ENCODE data around the gene BMP5.

DNA sequence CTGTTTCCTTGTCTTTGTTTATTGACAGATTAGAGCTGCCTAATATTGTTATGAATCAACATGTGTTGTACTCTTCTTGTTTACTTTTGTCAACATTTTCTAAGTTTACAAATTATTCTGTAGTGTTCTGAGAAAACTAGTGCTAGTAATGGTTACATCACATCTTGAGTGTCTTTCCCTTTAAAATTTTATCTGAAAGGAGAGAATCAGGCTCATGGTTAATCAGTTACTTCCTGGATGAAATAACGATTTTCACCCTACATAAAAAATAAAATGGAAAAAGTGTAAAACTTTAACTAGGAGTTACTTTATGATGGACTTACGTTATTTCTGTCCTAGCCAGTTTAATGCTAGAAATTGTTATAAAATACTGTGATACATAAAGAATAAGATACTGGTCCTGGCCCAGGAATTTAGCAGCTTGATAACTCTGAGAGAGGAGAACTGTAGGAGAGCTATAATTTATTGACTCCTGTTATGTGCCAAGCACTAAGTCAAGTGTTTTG lies 26.4 kb upstream of the BMP5 start:
- TF ChIP-seq, protein P1, sequence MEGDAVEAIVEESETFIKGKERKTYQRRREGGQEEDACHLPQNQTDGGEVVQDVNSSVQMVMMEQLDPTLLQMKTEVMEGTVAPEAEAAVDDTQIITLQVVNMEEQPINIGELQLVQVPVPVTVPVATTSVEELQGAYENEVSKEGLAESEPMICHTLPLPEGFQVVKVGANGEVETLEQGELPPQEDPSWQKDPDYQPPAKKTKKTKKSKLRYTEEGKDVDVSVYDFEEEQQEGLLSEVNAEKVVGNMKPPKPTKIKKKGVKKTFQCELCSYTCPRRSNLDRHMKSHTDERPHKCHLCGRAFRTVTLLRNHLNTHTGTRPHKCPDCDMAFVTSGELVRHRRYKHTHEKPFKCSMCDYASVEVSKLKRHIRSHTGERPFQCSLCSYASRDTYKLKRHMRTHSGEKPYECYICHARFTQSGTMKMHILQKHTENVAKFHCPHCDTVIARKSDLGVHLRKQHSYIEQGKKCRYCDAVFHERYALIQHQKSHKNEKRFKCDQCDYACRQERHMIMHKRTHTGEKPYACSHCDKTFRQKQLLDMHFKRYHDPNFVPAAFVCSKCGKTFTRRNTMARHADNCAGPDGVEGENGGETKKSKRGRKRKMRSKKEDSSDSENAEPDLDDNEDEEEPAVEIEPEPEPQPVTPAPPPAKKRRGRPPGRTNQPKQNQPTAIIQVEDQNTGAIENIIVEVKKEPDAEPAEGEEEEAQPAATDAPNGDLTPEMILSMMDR (IDR thresholded peaks at IDR 0.05 in 2 of 3, conservative IDR thresholded peaks at IDR 0.05 in 1 of 3; ENCODE audit: insufficient read depth in 2 of 3, low read depth in 1 of 3, low read length in 3 of 3) = no peak
- TF ChIP-seq, protein P2, sequence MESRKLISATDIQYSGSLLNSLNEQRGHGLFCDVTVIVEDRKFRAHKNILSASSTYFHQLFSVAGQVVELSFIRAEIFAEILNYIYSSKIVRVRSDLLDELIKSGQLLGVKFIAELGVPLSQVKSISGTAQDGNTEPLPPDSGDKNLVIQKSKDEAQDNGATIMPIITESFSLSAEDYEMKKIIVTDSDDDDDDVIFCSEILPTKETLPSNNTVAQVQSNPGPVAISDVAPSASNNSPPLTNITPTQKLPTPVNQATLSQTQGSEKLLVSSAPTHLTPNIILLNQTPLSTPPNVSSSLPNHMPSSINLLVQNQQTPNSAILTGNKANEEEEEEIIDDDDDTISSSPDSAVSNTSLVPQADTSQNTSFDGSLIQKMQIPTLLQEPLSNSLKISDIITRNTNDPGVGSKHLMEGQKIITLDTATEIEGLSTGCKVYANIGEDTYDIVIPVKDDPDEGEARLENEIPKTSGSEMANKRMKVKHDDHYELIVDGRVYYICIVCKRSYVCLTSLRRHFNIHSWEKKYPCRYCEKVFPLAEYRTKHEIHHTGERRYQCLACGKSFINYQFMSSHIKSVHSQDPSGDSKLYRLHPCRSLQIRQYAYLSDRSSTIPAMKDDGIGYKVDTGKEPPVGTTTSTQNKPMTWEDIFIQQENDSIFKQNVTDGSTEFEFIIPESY (CRISPR knock-in tag; IDR thresholded peaks at IDR 0.05) = no peak
- TF ChIP-seq NR3C1 (CRISPR knock-in tag; IDR thresholded peaks at IDR 0.05) = no peak
- no peak for TF ChIP-seq XRCC5 (IDR thresholded peaks at IDR 0.05; ENCODE audit: low read depth, low read length)
- TF ChIP-seq RAD21 (CRISPR knock-in tag; conservative IDR thresholded peaks at IDR 0.05 in 1 of 2, IDR thresholded peaks at IDR 0.05 in 1 of 2) = no peak
- no peak for TF ChIP-seq POU5F1 (IDR thresholded peaks at IDR 0.05; ENCODE audit: borderline replicate concordance, low read depth, low read length, partially characterized antibody)
- TF ChIP-seq ATF1 (CRISPR knock-in tag; IDR thresholded peaks at IDR 0.05) = no peak
- TF ChIP-seq ATF1 (tag; IDR thresholded peaks at IDR 0.05) = no peak
- no peak for TF ChIP-seq ZNF274 (IDR thresholded peaks at IDR 0.05; ENCODE audit: borderline replicate concordance, low read depth, low read length)
- no peak for TF ChIP-seq FIP1L1 (IDR thresholded peaks at IDR 0.05; ENCODE audit: low read depth, low read length, poor library complexity, severe bottlenecking)

Data from K562 (cell line).